Stimulated activated memory B cell treated with anti-CD40 and anti-IgM and Interleukin-4, amounts not matched to agents 10 μg/mL and 1 μg/mL and 100 μg/mL, for 72 hours (primary cell): ENCODE measurements around the gene HES1.
"Not testable (repeated sequence)": the region's sequence is repeated elsewhere in the genome, so short reads cannot be mapped to it uniquely, and the experiment has no call there.

Experiments used
- ATAC-seq: fragments of 150-1000 bp; cut with Tn5 transposase; 2 replicates; pipeline ENCODE4 v1.10.0; 2021
- H3K27ac Mint-ChIP-seq: one replicate; pipeline ENCODE4 v1.8.0; 2022; ENCODE audit warnings: mild to moderate bottlenecking, mixed read lengths
- H3K27me3 Mint-ChIP-seq: one replicate; pipeline ENCODE4 v1.8.0; 2022; ENCODE audit warnings: mixed read lengths
- H3K36me3 Mint-ChIP-seq: one replicate; pipeline ENCODE4 v1.8.0; 2022; ENCODE audit warnings: mixed read lengths
- H3K4me1 Mint-ChIP-seq: one replicate; pipeline ENCODE4 v1.8.0; 2022; ENCODE audit warnings: mixed read lengths
- H3K4me3 Mint-ChIP-seq: one replicate; pipeline ENCODE4 v1.8.0; 2022; ENCODE audit warnings: mild to moderate bottlenecking, moderate library complexity, mixed read lengths
- H3K9me3 Mint-ChIP-seq: one replicate; pipeline ENCODE4 v1.8.0; 2022; ENCODE audit warnings: mixed read lengths

The HES1 gene

DNA sequence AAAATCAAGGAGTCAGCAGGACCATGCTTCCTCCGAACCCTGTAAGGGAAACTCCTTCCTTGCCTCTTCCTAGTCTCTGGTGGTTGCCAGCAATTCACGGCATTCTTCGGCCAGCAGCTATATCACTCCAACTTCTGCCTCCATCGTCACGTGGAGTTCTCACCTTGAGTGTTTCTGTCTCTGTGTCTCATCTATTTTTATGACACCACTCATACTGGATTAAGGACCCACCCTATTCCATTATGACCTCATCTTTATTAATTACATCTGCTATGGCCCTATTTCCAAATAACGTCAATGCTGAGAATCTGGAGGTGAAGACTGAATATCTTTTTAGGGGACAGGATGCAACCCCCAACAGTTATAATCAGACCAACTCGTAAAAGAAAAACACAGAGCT lies 21.8 kb upstream of the HES1 start:
- Mint-ChIP-seq H3K4me1 (peaks cover 7% of the 10 kb centered on the region), H3K27ac (no peak overlapping the region), H3K36me3 (no peaks in the 10 kb centered on the region), H3K4me3 (no peak overlapping the region), H3K9me3 (no peaks in the 10 kb centered on the region), H3K27me3 (no peaks in the 10 kb centered on the region)
- ATAC-seq, result no peak

- no peak overlapping the region for H3K4me3 Mint-ChIP-seq
- no peak for ATAC-seq
- H3K27me3 Mint-ChIP-seq, result no peaks in the 10 kb centered on the region
- peaks cover 22% of the 10 kb centered on the region for H3K4me1 Mint-ChIP-seq
- H3K27ac Mint-ChIP-seq, result no peak overlapping the region
- H3K36me3 Mint-ChIP-seq, result no peaks in the 10 kb centered on the region
- H3K9me3 Mint-ChIP-seq, result no peaks in the 10 kb centered on the region
Measured at GRCh38 chr3:194117104-194117845, 18.7 kb upstream of the HES1 start.

- H3K4me3 Mint-ChIP-seq, result no peak overlapping the region
- H3K4me1 Mint-ChIP-seq, result peaks cover 22% of the 10 kb centered on the region
- no peak for ATAC-seq
- H3K27me3 Mint-ChIP-seq, result no peaks in the 10 kb centered on the region
- H3K27ac Mint-ChIP-seq, result no peak overlapping the region
- no peaks in the 10 kb centered on the region for H3K36me3 Mint-ChIP-seq
- no peaks in the 10 kb centered on the region for H3K9me3 Mint-ChIP-seq
Measured at GRCh38 chr3:194118920-194119319, 17.0 kb upstream of the HES1 start.

GRCh38 chr3:194119831-194120590 lies 15.9 kb upstream of the HES1 start:
- Mint-ChIP-seq H3K4me3 (no peak overlapping the region), H3K27me3 (no peaks in the 10 kb centered on the region), H3K27ac (no peak overlapping the region), H3K4me1 (peaks cover 22% of the 10 kb centered on the region), H3K9me3 (no peaks in the 10 kb centered on the region), H3K36me3 (no peaks in the 10 kb centered on the region)
- no peak for ATAC-seq

- ATAC-seq, result no peak
- Mint-ChIP-seq H3K4me3 (no peak overlapping the region), H3K4me1 (peaks cover 22% of the 10 kb centered on the region), H3K27me3 (no peaks in the 10 kb centered on the region), H3K27ac (no peak overlapping the region), H3K36me3 (no peaks in the 10 kb centered on the region), H3K9me3 (no peaks in the 10 kb centered on the region)
Measured at GRCh38 chr3:194120789-194121770, 14.9 kb upstream of the HES1 start.

DNA sequence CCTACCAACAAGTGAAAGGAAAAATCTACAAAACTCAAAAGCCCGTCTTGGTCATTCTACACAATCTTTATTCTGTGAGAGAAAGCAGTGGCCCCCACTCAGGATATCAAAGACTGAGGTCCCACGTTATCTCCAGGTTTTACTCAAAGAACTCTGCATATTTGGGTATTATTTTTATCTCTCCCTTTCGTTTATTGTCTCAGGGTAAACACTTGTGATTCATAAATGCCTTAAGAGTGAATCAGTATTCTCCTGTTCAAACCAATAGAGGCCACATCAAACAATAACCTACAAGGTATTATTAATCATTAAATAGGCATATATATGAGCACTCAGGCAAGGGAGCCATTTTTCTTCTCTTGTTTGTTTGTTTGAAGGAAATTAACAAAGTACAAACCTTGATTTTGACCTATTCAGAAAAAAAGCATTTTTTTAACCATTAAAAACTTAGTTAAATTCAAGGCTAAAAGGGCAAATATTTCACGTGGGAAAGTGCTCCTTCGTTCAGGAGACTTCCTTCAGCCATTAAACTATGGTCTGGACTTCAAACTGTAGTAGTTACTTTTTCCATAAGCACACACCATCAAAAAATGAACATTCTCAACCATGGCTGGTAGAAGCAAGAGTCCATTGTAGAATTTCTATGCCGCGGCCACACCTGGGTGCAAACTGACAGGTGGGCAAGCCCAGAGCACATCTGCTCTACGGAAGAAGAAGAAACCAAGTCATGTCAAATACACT lies 13.9 kb upstream of the HES1 start:
- Mint-ChIP-seq H3K27me3 (peaks cover 4% of the 10 kb centered on the region), H3K9me3 (no peaks in the 10 kb centered on the region), H3K4me1 (peaks cover 22% of the 10 kb centered on the region), H3K4me3 (no peak overlapping the region), H3K27ac (no peak overlapping the region), H3K36me3 (no peaks in the 10 kb centered on the region)
- ATAC-seq, result no peak

GRCh38 chr3:194123726-194124125 lies 12.2 kb upstream of the HES1 start:
- peaks cover 17% of the 10 kb centered on the region for H3K27me3 Mint-ChIP-seq
- H3K4me1 Mint-ChIP-seq, result peaks cover 31% of the 10 kb centered on the region
- H3K9me3 Mint-ChIP-seq, result no peaks in the 10 kb centered on the region
- ATAC-seq, result no peak
- no peak overlapping the region for H3K4me3 Mint-ChIP-seq
- H3K36me3 Mint-ChIP-seq, result no peaks in the 10 kb centered on the region
- no peak overlapping the region for H3K27ac Mint-ChIP-seq

DNA sequence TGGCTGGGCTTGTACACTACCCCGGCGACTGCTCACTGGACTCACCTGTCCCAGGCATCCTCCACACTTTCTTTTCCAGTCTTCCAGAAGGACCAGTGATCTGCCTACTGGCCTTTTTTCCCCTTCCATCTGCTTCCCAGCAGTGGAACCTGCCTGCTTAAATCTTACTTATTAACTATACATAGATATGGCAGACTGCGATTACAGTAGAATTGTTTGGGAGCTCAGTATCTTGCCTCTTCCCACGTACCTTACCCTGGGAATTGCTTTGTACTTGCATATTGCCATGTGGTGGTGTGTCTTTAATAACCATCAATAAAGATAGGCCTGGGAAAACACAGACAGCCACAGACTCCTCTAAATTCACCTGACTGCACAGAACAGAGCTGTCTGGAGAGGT lies 11.8 kb upstream of the HES1 start:
- H3K36me3 Mint-ChIP-seq, result no peaks in the 10 kb centered on the region
- H3K27me3 Mint-ChIP-seq, result peaks cover 17% of the 10 kb centered on the region
- ATAC-seq, result no peak
- no peak overlapping the region for H3K27ac Mint-ChIP-seq
- no peak overlapping the region for H3K4me3 Mint-ChIP-seq
- peaks cover 31% of the 10 kb centered on the region for H3K4me1 Mint-ChIP-seq
- no peaks in the 10 kb centered on the region for H3K9me3 Mint-ChIP-seq

- no peaks in the 10 kb centered on the region for H3K36me3 Mint-ChIP-seq
- peaks cover 30% of the 10 kb centered on the region for H3K4me1 Mint-ChIP-seq
- no peak overlapping the region for H3K4me3 Mint-ChIP-seq
- no peak for ATAC-seq
- H3K27ac Mint-ChIP-seq, result no peak overlapping the region
- no peaks in the 10 kb centered on the region for H3K9me3 Mint-ChIP-seq
- peaks cover 17% of the 10 kb centered on the region for H3K27me3 Mint-ChIP-seq
Measured at GRCh38 chr3:194125442-194125841, 10.5 kb upstream of the HES1 start.

DNA sequence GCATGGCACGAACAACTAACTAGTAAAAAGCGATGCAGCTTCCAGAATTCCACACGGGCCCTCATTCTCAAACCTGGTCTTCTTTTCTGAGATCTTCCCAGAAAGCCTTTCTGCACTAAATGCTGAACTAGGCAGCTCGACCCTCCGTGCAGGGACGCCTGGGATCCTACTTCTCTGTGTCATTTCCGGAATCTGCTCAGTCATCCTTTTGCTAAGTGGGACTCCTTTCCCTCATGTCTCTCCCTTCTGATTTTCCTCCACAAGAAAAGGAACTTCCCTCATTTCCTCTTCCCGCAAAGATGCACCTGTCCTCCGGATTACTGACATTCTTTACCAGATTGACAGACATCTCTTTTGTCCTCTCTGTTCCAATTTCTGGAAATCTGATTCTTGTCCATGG lies 9.2 kb upstream of the HES1 start:
- ATAC-seq, result no peak
- H3K36me3 Mint-ChIP-seq, result no peaks in the 10 kb centered on the region
- H3K9me3 Mint-ChIP-seq, result no peaks in the 10 kb centered on the region
- H3K27me3 Mint-ChIP-seq, result peaks cover 17% of the 10 kb centered on the region
- H3K4me1 Mint-ChIP-seq, result peaks cover 30% of the 10 kb centered on the region
- H3K27ac Mint-ChIP-seq, result no peak overlapping the region
- no peak overlapping the region for H3K4me3 Mint-ChIP-seq

- peaks cover 45% of the 10 kb centered on the region for H3K4me1 Mint-ChIP-seq
- H3K9me3 Mint-ChIP-seq, result no peaks in the 10 kb centered on the region
- peaks cover 17% of the 10 kb centered on the region for H3K27me3 Mint-ChIP-seq
- no peak overlapping the region for H3K27ac Mint-ChIP-seq
- H3K36me3 Mint-ChIP-seq, result no peaks in the 10 kb centered on the region
- H3K4me3 Mint-ChIP-seq, result no peak overlapping the region
- no peak for ATAC-seq
Measured at GRCh38 chr3:194128202-194128918, 7.6 kb upstream of the HES1 start.

- not testable (repeated sequence) for H3K27ac Mint-ChIP-seq, H3K9me3 Mint-ChIP-seq, H3K36me3 Mint-ChIP-seq, H3K4me3 Mint-ChIP-seq, ATAC-seq
- Mint-ChIP-seq H3K27me3 (peaks cover 17% of the 10 kb centered on the region), H3K4me1 (peaks cover 51% of the 10 kb centered on the region)
Measured at GRCh38 chr3:194128919-194129295, 7.0 kb upstream of the HES1 start.

DNA sequence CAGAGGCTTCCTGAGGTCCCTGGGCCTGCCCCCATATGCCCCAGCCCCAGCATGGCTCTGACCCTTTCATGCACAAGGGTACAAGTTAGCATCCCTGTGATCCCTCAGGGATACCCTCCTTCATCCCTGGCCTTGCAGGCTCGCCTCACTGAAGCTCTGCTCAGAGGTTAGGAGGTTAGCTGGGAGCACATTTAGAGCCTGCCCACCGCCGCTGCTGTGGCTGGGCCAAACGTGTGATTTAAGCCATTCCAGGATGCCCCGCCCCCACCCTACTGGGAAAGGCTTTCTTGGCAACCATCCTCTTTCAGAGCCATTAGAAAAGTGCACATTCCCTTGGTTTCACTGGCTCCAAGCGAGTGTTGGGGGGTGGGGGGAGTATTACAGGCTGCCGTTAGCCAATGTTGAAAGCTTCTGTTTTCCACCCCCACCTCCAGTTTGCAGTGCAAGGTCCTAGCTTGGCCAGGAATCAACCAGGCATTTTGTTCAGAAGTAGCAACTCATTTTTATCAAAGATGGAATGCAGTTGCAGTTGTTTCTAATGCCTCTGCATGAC lies 6.3 kb upstream of the HES1 start:
- no peak for ATAC-seq
- Mint-ChIP-seq H3K9me3 (no peaks in the 10 kb centered on the region), H3K36me3 (no peaks in the 10 kb centered on the region), H3K4me1 (peaks cover 52% of the 10 kb centered on the region), H3K27ac (no peak overlapping the region), H3K27me3 (peaks cover 17% of the 10 kb centered on the region), H3K4me3 (no peak overlapping the region)

- peaks cover 17% of the 10 kb centered on the region for H3K27me3 Mint-ChIP-seq
- peaks cover 57% of the 10 kb centered on the region for H3K4me1 Mint-ChIP-seq
- no peaks in the 10 kb centered on the region for H3K9me3 Mint-ChIP-seq
- no peak overlapping the region for H3K4me3 Mint-ChIP-seq
- no peaks in the 10 kb centered on the region for H3K36me3 Mint-ChIP-seq
- H3K27ac Mint-ChIP-seq, result no peak overlapping the region
- no peak for ATAC-seq
Measured at GRCh38 chr3:194130188-194130587, 5.8 kb upstream of the HES1 start.
